Endothelial cell of hepatic sinusoid (primary cell): ENCODE measurements around the gene FLRT3.

Experiments
- in situ Hi-C: cut with HindIII; loops from 2 replicates; pipeline ENCODE4 v1.10.0; 2017; ENCODE audit warnings: low sequenced_read_pairs

The FLRT3 gene

DNA sequence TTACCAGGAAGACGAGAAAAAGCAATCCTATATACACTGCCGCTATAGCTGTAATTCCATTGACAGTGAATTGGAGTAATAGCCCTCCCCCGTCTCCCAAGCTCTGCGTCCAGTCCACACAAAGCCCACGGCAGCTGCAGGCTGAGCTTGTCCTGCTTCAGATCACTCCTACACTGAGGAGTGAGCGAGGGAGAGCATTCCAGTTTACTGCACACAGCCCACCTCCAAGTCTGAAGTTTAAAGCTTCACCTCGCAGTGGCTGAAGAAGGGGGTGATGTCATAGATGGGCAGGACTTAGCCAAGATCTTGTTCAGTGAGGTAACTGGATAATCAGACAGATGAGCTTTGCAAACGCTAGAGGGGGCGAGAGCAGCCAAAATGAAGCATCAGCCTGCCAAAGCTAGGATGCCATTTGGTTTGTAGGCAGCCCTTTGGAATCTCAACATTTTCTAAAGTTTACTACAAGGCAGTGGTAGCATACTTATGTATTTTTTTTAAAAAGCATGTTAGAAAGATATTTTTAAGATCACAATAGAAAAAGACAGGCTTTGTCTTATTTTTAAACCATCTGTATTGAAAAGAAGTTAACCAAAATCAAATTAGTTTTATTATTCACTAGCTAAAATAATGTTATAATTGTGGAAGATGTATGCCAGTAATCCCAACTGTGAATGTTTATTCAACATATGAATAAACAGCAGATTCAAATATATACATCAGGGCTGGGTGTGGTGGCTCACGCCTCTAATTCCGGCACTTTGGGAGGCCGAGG is at the start of gene FLRT3:
TSS of gene FLRT3 (minus strand) at position 213 of the 772 bp plus-strand sequence. CDS start 10,106 bp downstream, outside the sequence.
- in situ Hi-C loops, result no loop called here

- in situ Hi-C loops, result no loop called here
Measured at GRCh38 chr20:14386726-14387125, 49.3 kb upstream of the FLRT3 start.

DNA sequence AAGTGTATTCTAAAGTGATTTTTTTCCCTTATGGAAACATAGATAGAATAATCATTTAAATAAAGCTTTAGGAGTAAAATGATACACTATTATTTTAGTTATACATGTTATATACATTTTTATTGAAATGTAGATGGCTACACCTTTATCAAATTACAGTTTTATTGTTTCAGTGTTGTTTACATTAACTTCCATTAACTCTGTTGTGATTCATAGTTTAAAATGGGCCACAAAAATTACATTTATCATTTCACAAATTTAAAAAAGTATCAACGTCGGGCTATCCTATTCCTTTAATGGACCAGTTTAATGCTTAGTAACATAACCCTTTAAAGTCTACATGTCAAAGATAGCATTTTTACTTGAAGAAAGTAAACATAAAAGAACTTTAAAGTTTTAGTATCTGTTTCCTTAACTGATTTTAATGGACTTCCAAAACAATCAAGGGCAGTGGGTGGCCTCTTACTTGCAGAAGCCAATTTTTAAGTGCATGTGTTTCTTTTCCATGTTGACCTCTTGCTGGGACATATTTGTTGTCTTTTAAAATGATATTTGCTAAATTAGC is 47.8 kb upstream of the FLRT3 start:
- in situ Hi-C loops, result no loop called here

DNA sequence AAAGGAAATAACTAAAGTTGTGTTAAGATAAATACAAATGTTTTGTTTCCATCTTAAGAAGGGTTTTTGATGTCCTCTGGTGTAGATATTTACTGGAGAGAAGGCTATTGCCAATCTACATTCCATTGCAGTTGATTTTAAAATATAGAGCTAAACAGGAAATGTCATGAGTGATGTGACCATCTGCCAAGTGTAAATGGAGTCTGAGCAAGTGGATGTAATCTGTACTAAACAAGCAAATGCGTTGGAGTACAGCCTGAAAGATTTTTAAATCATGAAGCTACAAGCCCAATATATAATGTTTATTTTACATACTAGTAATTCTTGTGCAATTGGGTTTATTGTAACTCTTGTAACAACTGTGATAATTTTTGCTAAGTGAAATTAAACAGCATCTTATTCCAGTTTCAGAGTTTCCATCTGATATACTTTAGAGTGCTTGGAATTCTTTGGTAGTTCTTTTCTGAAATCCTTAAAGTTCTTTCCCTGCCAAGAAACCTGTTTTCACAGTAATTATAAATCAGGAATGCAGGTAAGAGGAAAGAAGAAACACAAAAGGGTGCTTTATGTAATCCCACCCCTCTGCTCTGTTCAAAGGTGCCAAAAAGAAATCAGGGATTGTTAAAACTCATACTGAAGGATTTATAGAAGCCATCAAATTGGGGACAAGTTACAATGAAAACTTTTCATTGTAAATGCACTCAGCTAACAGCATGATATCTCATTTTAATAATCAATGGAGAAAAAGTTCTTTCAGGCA is 47.2 kb upstream of the FLRT3 start:
- in situ Hi-C loops, result no loop called here

DNA sequence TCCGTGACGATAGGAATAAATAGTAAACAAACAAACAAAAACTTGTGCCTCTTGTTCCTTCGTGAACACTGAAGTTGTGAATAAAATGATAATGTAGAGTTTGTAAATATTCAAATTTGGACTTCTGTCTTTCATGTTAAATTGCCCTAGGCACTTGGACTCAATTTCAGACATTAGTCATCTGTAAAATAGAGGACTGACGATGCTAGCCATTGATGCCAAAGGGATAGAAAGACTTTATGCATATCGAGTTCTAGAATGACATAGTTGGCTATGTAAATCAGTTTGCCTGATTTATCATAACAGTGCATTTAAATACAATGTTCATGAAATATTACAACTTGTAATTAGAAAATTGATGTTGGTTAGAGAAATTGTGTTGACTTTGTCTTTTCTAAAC is 45.9 kb upstream of the FLRT3 start:
- in situ Hi-C loops, result no loop called here

DNA sequence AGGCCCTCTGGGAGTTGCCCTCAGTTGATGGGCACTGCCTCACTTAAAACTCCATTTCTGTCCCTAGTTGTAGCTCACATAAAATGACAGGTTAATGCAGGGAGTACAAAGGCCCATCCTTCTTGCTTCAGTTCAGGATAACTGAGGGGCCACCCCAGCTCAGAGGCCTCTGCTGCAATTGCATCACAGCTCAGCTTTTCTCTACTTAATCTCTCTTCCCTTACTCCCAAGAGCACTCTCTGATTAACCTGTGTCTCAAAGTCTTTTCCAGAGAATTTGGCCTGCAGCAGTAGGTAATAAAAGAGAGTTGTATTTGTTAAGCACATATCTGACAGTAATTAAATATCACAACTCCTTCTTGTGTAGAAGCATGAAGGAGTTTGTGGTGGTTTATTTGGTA is 40.9 kb upstream of the FLRT3 start:
- in situ Hi-C loops, result no loop called here

- in situ Hi-C loops, result no loop called here
Measured at GRCh38 chr20:14375416-14375985, 38.1 kb upstream of the FLRT3 start.

DNA sequence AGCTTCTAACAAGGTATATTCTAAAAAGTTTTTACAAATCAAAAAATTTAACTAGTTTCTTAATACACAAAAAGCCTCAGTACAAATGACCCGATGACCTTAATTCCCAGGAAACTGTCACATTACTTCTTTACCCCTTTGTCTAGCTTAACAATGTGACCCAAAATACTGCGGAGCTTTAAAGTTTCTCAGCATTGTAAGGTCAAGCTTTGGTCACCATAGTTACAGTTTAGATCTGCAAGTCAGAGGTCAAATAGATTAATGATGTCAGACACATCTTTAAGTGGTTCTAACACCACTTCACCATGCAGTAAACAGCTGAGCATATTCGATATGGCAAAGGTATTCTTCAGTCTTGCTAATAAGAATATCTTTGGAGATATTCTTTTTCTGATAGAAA is 36.8 kb upstream of the FLRT3 start:
- in situ Hi-C loops, result no loop called here

DNA sequence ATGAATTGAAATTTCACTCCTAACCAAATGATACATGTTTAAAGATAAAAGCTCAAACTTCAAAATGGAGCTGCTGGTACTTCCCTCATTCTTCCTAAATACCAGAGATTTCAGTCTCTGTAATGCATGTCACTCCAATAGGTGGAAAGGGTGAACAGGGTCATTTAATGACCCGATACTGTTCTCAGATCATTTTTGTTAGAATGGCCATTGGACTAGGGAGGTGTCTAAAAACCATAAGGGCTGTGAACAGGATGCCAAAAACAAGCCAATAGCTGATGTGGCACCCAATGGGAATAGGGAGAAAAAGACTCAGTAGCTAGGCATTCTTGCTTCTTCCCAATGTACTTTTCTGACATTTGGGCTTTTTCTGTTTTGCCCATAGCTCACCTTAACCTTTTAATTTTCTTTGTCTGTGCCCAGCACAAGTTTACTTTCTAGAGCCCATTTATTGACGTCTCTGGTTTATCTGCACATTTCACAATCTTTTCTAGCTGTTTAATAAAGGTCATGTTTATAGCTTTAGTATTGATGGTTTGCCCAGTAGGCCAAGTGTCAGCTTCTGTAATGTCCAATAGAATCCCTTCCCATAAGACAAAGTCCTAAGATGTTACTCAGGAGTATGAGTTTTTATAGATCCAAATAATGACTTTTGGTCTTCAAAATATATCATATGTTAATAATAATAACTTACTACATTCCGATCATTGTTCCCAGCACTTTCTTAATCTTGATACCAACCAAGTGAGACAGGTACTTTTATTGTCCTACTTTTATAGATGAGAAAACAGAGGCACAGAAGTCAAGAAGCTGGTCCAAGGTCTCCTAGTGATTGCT is 24.3 kb upstream of the FLRT3 start:
- in situ Hi-C loops, result no loop called here

- in situ Hi-C loops, result no loop called here
Measured at GRCh38 chr20:14360416-14360815, 23.0 kb upstream of the FLRT3 start.

GRCh38 chr20:14355791-14356190 is 18.4 kb upstream of the FLRT3 start:
- in situ Hi-C loops, result no loop called here

DNA sequence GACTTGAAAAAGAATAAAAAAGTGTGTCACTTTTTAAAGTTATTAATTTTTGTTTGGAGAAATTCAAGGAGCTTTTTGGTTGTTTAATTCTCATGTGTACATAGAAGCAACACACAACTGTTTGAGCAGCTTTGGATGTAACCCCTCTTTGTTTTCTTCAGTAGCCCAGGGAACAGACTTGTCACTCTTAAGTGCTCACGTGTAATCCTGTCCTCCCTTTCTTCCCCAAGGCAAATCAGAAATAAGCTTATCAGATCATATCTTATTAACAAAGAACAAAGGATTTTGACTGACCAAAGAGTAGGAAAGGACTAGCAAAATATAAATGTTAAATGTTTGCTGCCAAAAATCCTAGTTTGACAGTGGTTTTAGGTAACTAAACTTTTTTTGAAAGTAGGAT is 7.3 kb upstream of the FLRT3 start:
- in situ Hi-C loops, result no loop called here

DNA sequence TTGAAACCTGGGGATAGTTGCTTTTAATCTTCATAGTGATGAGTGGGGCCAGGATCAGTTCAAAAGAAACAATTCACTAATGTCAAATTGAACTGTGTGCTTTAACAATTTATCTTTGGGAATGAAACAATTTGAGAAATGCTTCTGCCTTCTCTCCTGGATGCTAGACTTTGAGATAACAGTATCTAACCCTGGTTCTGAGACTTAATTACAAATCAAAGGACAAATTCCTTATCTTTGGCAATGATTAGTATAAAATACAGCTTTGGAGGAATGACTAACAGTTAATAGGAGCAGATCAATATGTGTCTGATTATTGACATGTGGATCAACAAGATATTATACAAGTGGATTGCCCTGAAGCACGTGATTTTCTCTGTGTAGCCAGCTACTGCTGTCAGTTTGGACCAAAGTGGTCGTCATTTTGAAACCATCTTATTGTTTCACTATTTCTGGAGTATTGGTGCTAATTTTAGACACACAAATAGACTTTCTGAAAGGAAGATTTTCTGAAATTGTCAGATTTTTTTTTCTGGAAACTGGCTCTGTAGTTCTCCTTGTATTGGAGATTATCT is 6.2 kb upstream of the FLRT3 start:
- in situ Hi-C loops, result no loop called here

- in situ Hi-C loops, result no loop called here
Measured at GRCh38 chr20:14342918-14343317, 5.5 kb upstream of the FLRT3 start.

DNA sequence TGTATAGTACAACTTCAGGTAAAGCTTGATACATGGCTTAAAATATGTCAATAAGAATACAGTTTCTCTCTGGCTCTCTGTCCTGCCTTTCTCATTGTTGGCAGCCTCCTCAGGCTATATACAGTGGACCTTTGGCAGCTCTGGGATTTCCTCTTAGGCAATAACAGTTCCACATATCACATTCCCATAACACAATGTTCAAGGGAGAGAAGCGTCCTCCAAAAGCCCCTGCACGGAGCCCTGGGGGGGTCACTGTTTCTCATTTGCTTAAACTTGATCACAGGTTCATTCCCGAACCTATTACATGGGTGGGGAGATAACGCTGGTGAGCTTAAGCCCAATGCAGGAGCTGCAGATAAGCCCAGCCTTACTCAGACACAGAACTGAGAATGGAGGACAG is 4.4 kb upstream of the FLRT3 start:
- in situ Hi-C loops, result no loop called here

GRCh38 chr20:14336686-14337085 is 726 bp downstream of the FLRT3 start:
- in situ Hi-C loops, result no loop called here

- in situ Hi-C loops, result no loop called here
Measured at GRCh38 chr20:14335052-14335451, 2.4 kb downstream of the FLRT3 start.

GRCh38 chr20:14334306-14334930 is 3.0 kb downstream of the FLRT3 start:
- in situ Hi-C loops, result no loop called here

DNA sequence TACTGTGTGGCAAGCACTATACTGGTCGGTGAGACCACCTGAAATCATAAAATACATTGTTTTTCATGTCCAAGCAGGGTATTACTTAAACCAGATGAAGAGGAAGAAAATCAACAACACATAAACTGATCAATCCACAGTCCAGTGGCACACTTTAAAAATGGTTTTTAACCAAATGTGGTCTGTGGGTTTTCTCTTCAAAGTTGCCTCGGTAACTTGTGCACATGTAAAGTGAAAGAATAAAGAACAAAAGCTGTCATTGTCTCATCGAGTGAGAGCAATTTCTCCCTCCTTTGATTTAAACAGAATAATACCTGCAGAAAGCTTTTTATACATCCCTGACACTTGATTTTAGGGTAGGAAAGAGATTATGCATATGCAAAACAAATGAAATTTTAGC is 3.7 kb downstream of the FLRT3 start:
- in situ Hi-C loops, result no loop called here

DNA sequence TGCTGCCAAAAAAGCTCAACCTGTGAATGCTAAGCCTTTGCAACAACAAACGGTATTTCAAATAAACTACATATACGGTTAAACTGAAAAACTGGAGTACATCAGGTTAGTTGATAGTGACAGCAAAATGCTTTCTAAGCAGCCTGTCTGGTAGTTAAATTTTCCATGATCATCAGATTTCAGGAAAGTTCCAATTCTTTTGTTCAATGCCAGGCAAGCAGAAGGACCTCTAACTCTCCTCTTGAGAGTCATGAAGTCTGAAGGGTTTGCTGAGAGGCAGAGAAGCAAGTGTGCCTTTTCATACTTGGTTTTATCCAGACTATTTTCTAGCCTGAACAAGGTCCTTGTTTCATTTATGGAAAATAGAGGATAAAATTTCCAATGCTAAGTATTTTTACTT is 4.5 kb downstream of the FLRT3 start:
- in situ Hi-C loops, result no loop called here
